B cell (primary cell): Measurements from ENCODE around the gene GDA.

Experiments
- CTCF ChIP-seq: fragments of 200-600 bp; IDR thresholded peaks from one replicate; pipeline ENCODE4 v1.8.0; 2022; ENCODE audit warnings: antibody characterized with exemption, mild to moderate bottlenecking
- EZH2 ChIP-seq: IDR thresholded peaks from 2 replicates; pipeline ENCODE4 v1.6.1; 2012; ENCODE audit warnings: borderline replicate concordance, low read depth, mild to moderate bottlenecking, moderate library complexity, low read length; ENCODE audit not compliant: insufficient read depth, poor library complexity, severe bottlenecking

GRCh38 chr9:72154468-72155285 is 5.4 kb downstream of the GDA start:
- TF ChIP-seq CTCF (no peak), EZH2 (no peak)
